ENCODE measurements around the gene MAPK10. TPM values are rescaled to one million over a fixed set of nuclear protein-coding genes. Genes with fewer than 3 reads are reported as not detected.

MAPK10 gene
- total RNA-seq, 3 donors from 2014 or later = 4.2 to 19.2 (median 4.9) TPM

GRCh38 chr4:86233090-86233489, 126.8 kb downstream of the MAPK10 start:
- DNase-seq (no peak), ATAC-seq (no peak)
- Histone ChIP-seq H3K36me3 (ENCODE audit: low read depth) (no peaks in the 10 kb centered on the region), H3K4me1 (ENCODE audit: low read depth) (no peaks in the 10 kb centered on the region), H3K9me3 (no peaks in the 10 kb centered on the region), H3K4me3 (no peak overlapping the region)
- intact Hi-C loops (cut with DNase I, micrococcal nuclease) = no loop called here
- TF ChIP-seq CTCF (IDR thresholded peaks at IDR 0.05) = no peak

GRCh38 chr4:86223472-86223871, 136.4 kb downstream of the MAPK10 start:
- DNase-seq (no peak), ATAC-seq (no peak)
- TF ChIP-seq CTCF (IDR thresholded peaks at IDR 0.05) = no peak
- intact Hi-C loops (cut with DNase I, micrococcal nuclease) = no loop called here
- no peak overlapping the region for H3K4me3 ChIP-seq
- H3K36me3 ChIP-seq (ENCODE audit: low read depth) = no peaks in the 10 kb centered on the region
- H3K9me3 ChIP-seq = no peaks in the 10 kb centered on the region
- no peaks in the 10 kb centered on the region for H3K4me1 ChIP-seq (ENCODE audit: low read depth)

- DNase-seq = no peak
- TF ChIP-seq CTCF (IDR thresholded peaks at IDR 0.05) = no peak
- H3K4me1 ChIP-seq (ENCODE audit: low read depth) = no peaks in the 10 kb centered on the region
- H3K4me3 ChIP-seq = no peak overlapping the region
- no peak for ATAC-seq
- no peaks in the 10 kb centered on the region for H3K36me3 ChIP-seq (ENCODE audit: low read depth)
- no peaks in the 10 kb centered on the region for H3K9me3 ChIP-seq
- intact Hi-C loops (cut with DNase I, micrococcal nuclease) = no loop called here
Observed at GRCh38 chr4:86221002-86221401, 138.9 kb downstream of the MAPK10 start.

GRCh38 chr4:86220121-86220520, 139.7 kb downstream of the MAPK10 start:
- TF ChIP-seq CTCF (IDR thresholded peaks at IDR 0.05) = no peak
- Histone ChIP-seq H3K4me3 (no peak overlapping the region), H3K36me3 (ENCODE audit: low read depth) (no peaks in the 10 kb centered on the region), H3K9me3 (peaks cover 5% of the 10 kb centered on the region), H3K4me1 (ENCODE audit: low read depth) (no peaks in the 10 kb centered on the region)
- intact Hi-C loops (cut with DNase I, micrococcal nuclease) = no loop called here
- DNase-seq (no peak), ATAC-seq (no peak)

- Histone ChIP-seq H3K9me3 (peaks cover 17% of the 10 kb centered on the region), H3K4me3 (no peak overlapping the region), H3K4me1 (ENCODE audit: low read depth) (no peaks in the 10 kb centered on the region), H3K36me3 (ENCODE audit: low read depth) (no peaks in the 10 kb centered on the region)
- intact Hi-C loops (cut with DNase I, micrococcal nuclease) = no loop called here
- no peak for TF ChIP-seq CTCF (IDR thresholded peaks at IDR 0.05)
- ATAC-seq (no peak), DNase-seq (no peak)
Observed at GRCh38 chr4:86218746-86219473, 140.9 kb downstream of the MAPK10 start.

GRCh38 chr4:86203176-86203575, 156.7 kb downstream of the MAPK10 start:
- no peak for TF ChIP-seq CTCF (IDR thresholded peaks at IDR 0.05)
- no peaks in the 10 kb centered on the region for H3K36me3 ChIP-seq (ENCODE audit: low read depth)
- DNase-seq = no peak
- ATAC-seq = no peak
- H3K9me3 ChIP-seq = no peaks in the 10 kb centered on the region
- intact Hi-C loops (cut with DNase I, micrococcal nuclease) = no loop called here
- no peaks in the 10 kb centered on the region for H3K4me1 ChIP-seq (ENCODE audit: low read depth)
- H3K4me3 ChIP-seq = no peak overlapping the region
